CD14-positive monocyte (primary cell): ENCODE results near the gene RASA2. TPM values are rescaled to one million over a fixed set of nuclear protein-coding genes. Genes with fewer than 3 reads are reported as not detected.

Source experiments
- DNase-seq, 3 donors: peaks; one replicate each; pipeline ENCODE4 v3.0.0-alpha.2; 2011 to 2022
- H2AFZ ChIP-seq: 2 replicates; pipeline ENCODE4 v1.6.0; 2012; ENCODE audit warnings: mild to moderate bottlenecking, low read depth, low read length, inconsistent platforms; ENCODE audit not compliant: insufficient read depth, poor library complexity, severe bottlenecking
- H3K27ac ChIP-seq, 2 donors: 1 replicate in 1 of 2; 2 replicates in 1 of 2; pipeline ENCODE4 v1.5.1; 2012 to 2013; ENCODE audit warnings: low read length in 2 of 2, control low read depth in 1 of 2, inconsistent platforms in 1 of 2, low read depth in 1 of 2, mild to moderate bottlenecking in 1 of 2
- H3K27me3 ChIP-seq, 2 donors: one replicate each; pipeline versions ENCODE4 v1.6.0 to v1.6.1; 2011 to 2013; ENCODE audit warnings: low read length in 2 of 2; ENCODE audit not compliant: control insufficient read depth in 2 of 2, insufficient read depth in 2 of 2
- H3K36me3 ChIP-seq, 2 donors: replicated peaks in 1 of 2; 1 replicate in 1 of 2; 2 replicates in 1 of 2; pipeline versions ENCODE4 v1.5.1 to v1.6.1; 2012 to 2013; ENCODE audit warnings: low read length in 2 of 2, control low read depth in 1 of 2, inconsistent platforms in 1 of 2, mild to moderate bottlenecking in 1 of 2; ENCODE audit not compliant: insufficient read depth in 2 of 2, control insufficient read depth in 1 of 2
- H3K4me1 ChIP-seq, 2 donors: 1 replicate in 1 of 2; 2 replicates in 1 of 2; pipeline versions ENCODE4 v1.5.1 to v1.6.1; 2012 to 2013; ENCODE audit warnings: low read length in 2 of 2, control low read depth in 1 of 2, inconsistent platforms in 1 of 2, mild to moderate bottlenecking in 1 of 2, moderate library complexity in 1 of 2; ENCODE audit not compliant: insufficient read depth in 2 of 2, control insufficient read depth in 1 of 2
- H3K4me2 ChIP-seq: replicated peaks from 2 replicates; pipeline ENCODE3; 2012; ENCODE audit warnings: low read length, moderate library complexity, mild to moderate bottlenecking; ENCODE audit not compliant: poor library complexity, severe bottlenecking; ENCODE audit errors: extremely low read depth
- H3K4me3 ChIP-seq, 3 experiments: fragments of 200-600 bp in 1 of 3; sonication (generic) in 1 of 3; replicated peaks in 1 of 3; 1 replicate in 2 of 3; 2 replicates in 1 of 3; pipeline ENCODE4 v1.5.1; 2011 to 2013; ENCODE audit warnings: low read length in 3 of 3, mild to moderate bottlenecking in 3 of 3, control low read depth in 2 of 3, low read depth in 2 of 3, inconsistent platforms in 1 of 3, moderate library complexity in 1 of 3
- H3K79me2 ChIP-seq: 2 replicates; pipeline ENCODE4 v1.6.0; 2012; ENCODE audit warnings: mild to moderate bottlenecking, control low read depth, inconsistent platforms, low read length, moderate library complexity; ENCODE audit not compliant: insufficient read depth
- H3K9ac ChIP-seq: 2 replicates; pipeline ENCODE4 v1.6.0; 2017; ENCODE audit warnings: low read length, mild to moderate bottlenecking; ENCODE audit not compliant: insufficient read depth, poor library complexity, severe bottlenecking
- H3K9me3 ChIP-seq, 2 donors: replicated peaks in 1 of 2; 1 replicate in 1 of 2; 2 replicates in 1 of 2; pipeline versions ENCODE4 v1.5.1 to v1.6.1; 2012 to 2013; ENCODE audit warnings: low read length in 2 of 2, control low read depth in 1 of 2; ENCODE audit not compliant: control insufficient read depth in 1 of 2, insufficient read depth in 1 of 2
- H4K20me1 ChIP-seq: 2 replicates; pipeline ENCODE4 v1.6.0; 2012; ENCODE audit warnings: mild to moderate bottlenecking, low read length, control low read depth, moderate library complexity; ENCODE audit not compliant: insufficient read depth
- H3K27ac Mint-ChIP-seq, 7 donors: one replicate each; pipeline ENCODE4 v1.8.0; 2020; ENCODE audit warnings: mild to moderate bottlenecking in 7 of 7, mixed read lengths in 7 of 7, moderate library complexity in 6 of 7, inconsistent platforms in 2 of 7
- H3K27me3 Mint-ChIP-seq, 3 donors: one replicate each; pipeline ENCODE4 v1.8.0; 2021 to 2022; ENCODE audit warnings: low read depth in 3 of 3, mild to moderate bottlenecking in 3 of 3, mixed read lengths in 3 of 3, moderate library complexity in 3 of 3, inconsistent platforms in 1 of 3
- H3K36me3 Mint-ChIP-seq, 2 donors: one replicate each; pipeline ENCODE4 v1.8.0; 2020; ENCODE audit warnings: mixed read lengths in 2 of 2, inconsistent platforms in 1 of 2, mild to moderate bottlenecking in 1 of 2
- H3K4me1 Mint-ChIP-seq: one replicate; pipeline ENCODE4 v1.8.0; 2020; ENCODE audit warnings: mild to moderate bottlenecking, mixed read lengths
- H3K4me3 Mint-ChIP-seq, 2 donors: one replicate each; pipeline ENCODE4 v1.8.0; 2020; ENCODE audit warnings: mild to moderate bottlenecking in 2 of 2, mixed read lengths in 2 of 2, moderate library complexity in 1 of 2
- H3K9me3 Mint-ChIP-seq, 7 donors: one replicate each; pipeline ENCODE4 v1.8.0; 2020 to 2022; ENCODE audit warnings: mixed read lengths in 7 of 7, mild to moderate bottlenecking in 6 of 7, moderate library complexity in 6 of 7, inconsistent platforms in 2 of 7
- CTCF ChIP-seq: fragments of 200-600 bp; IDR thresholded peaks from one replicate; pipeline ENCODE4 v1.8.0; 2022; ENCODE audit warnings: antibody characterized with exemption, mild to moderate bottlenecking
- WGBS: methylation state at CpG from one replicate; pipeline ENCODE4 v1.1.5; 2013; ENCODE audit warnings: missing lambda C conversion rate; ENCODE audit not compliant: insufficient coverage; 5-methylcytosine and 5-hydroxymethylcytosine counted together
- intact Hi-C, 2 donors: fragments of 100-400 bp; cut with micrococcal nuclease; formaldehyde crosslinking; loops; one replicate each; pipeline versions ENCODE4 v1.15.0 to v1.15.1; 2023
- polyA plus RNA-seq, 3 donors: library from polyadenylated mRNA; depleted of rRNA in 1 of 3; unstranded in 2 of 3; stranded (reverse) in 1 of 3; fragments of 300-500 nt in 2 of 3; fragments of >200 nt in 1 of 3; fragmentation: Illumina TruSeq in 2 of 3; gene quantifications; 1 replicate in 2 of 3; 2 replicates in 1 of 3; pipeline ENCODE4 v1.2.3, GENCODE V29; 2012 to 2021

The RASA2 gene
- polyA plus RNA-seq, 3 donors, result 7.0 to 13.5 (median 8.8) TPM

GRCh38 chr3:141452773-141453172 lies 34.1 kb upstream of the RASA2 start:
- H4K20me1 ChIP-seq, result no peaks in the 10 kb centered on the region
- intact Hi-C loops, result loop anchor here in 1 of 2 donors (5.0 kb wide), 1 partner anchor 140 kb away; no protein-coding TSS in a partner anchor
- Mint-ChIP-seq H3K36me3 (no peaks in the 10 kb centered on the region), H3K27me3 (no peaks in the 10 kb centered on the region), H3K4me3 (no peak overlapping the region), H3K4me1 (peaks cover 6% of the 10 kb centered on the region), H3K27ac (no peak overlapping the region), H3K9me3 (no peaks in the 10 kb centered on the region)
- DNase-seq, result no peak
- no peak overlapping the region for H3K27ac ChIP-seq
- 100% methylated on average over 1 of the region's 1 CpG for WGBS
- TF ChIP-seq CTCF, result no peak
- no peak overlapping the region for H3K4me3 ChIP-seq
- H3K9ac ChIP-seq, result no peak overlapping the region
- peak overlapping the region; percentile 30 for H2AFZ ChIP-seq
- H3K9me3 ChIP-seq, result no peaks in the 10 kb centered on the region
- H3K4me1 ChIP-seq, result peaks cover 0 to 6% of the 10 kb centered on the region in 2 donors
- H3K79me2 ChIP-seq, result no peaks in the 10 kb centered on the region
- no peaks in the 10 kb centered on the region for H3K36me3 ChIP-seq
- H3K27me3 ChIP-seq, result no peaks in the 10 kb centered on the region
- H3K4me2 ChIP-seq, result no peak overlapping the region

GRCh38 chr3:141454054-141454453 lies 32.8 kb upstream of the RASA2 start:
- intact Hi-C loops, result loop anchor here in 1 of 2 donors (5.0 kb wide), 1 partner anchor 142 kb away; no protein-coding TSS in a partner anchor
- TF ChIP-seq CTCF, result no peak
- Mint-ChIP-seq H3K27ac (no peak overlapping the region), H3K27me3 (peaks cover 0 to 2% (median 0%) of the 10 kb centered on the region in 3 donors), H3K9me3 (no peaks in the 10 kb centered on the region), H3K36me3 (no peaks in the 10 kb centered on the region), H3K4me3 (no peak overlapping the region), H3K4me1 (peaks cover 7% of the 10 kb centered on the region)
- DNase-seq, result no peak
- Histone ChIP-seq H3K79me2 (no peaks in the 10 kb centered on the region), H3K36me3 (no peaks in the 10 kb centered on the region), H3K9ac (no peak overlapping the region), H3K4me2 (no peak overlapping the region), H3K27me3 (no peaks in the 10 kb centered on the region), H4K20me1 (no peaks in the 10 kb centered on the region), H3K4me1 (peaks cover 0 to 6% of the 10 kb centered on the region in 2 donors), H3K4me3 (no peak overlapping the region), H3K9me3 (no peaks in the 10 kb centered on the region), H3K27ac (no peak overlapping the region), H2AFZ (no peak overlapping the region)
- WGBS, result 100% methylated on average over 1 of the region's 3 CpGs
